ENCODE measurements around the gene PRKX. TPM values are rescaled to one million over a fixed set of nuclear protein-coding genes. Genes with fewer than 3 reads are reported as not detected.

Gene PRKX
- total and polyA plus RNA-seq, 2 of the 8 experiments (the other 6 are each of a cell fraction or from before 2014, with no cell fraction given): 19.4 to 55.3 TPM

DNA sequence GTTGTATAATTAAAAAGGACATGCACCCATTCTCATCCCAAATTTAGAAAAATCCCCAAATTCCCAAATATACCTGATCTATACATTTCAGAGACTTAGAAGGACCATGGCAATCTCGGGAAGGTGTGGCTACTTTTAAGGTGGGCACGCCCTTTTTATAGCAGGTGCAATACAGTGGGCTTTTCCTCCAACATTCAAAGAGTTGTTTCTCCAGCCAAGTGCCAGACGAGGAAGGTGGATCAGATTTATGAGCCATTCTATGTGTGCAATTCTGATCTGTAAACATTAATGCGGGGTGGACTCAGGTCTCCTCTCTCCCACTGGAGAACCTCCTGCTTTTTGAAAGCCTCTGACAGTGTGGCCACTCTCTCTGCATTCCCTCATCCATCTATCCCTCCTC, 33.8 kb downstream of the PRKX start:
- no peak for FAIRE-seq
- Histone ChIP-seq H4K91ac (replicated peaks; ENCODE audit: insufficient read length, low read length) (no peak overlapping the region), H3K27me3 (replicated peaks in 1 of 4; ENCODE audit: control insufficient read depth in 3 of 4, extremely low read depth in 1 of 4, insufficient read depth in 3 of 4, low read length in 3 of 4) (no peaks in the 10 kb centered on the region), H3K79me1 (ENCODE audit: low read depth, low read length) (no peaks in the 10 kb centered on the region), H3K18ac (ENCODE audit: extremely low read depth, low read length) (no peak overlapping the region), H3K79me2 (ENCODE audit: control insufficient read depth in 1 of 2, insufficient read depth in 2 of 2, low read length in 2 of 2) (peaks cover 0 to 17% of the 10 kb centered on the region in 2 experiments; a peak in 1 of 4 replicates), H4K5ac (ENCODE audit: insufficient read length, low read depth, low read length) (no peak overlapping the region), H3K56ac (replicated peaks; ENCODE audit: insufficient read length, low read depth, low read length) (no peak overlapping the region), H2AK5ac (ENCODE audit: low read depth, low read length) (no peak overlapping the region), H4K8ac (ENCODE audit: extremely low read depth, insufficient read depth, low read length) (no peak overlapping the region), H2BK120ac (replicated peaks; ENCODE audit: low read depth, low read length) (no peak overlapping the region), H3K9me3 (ENCODE audit: insufficient read depth in 2 of 2, low read depth in 1 of 2, low read length in 1 of 2) (no peaks in the 10 kb centered on the region), H3K4me1 (replicated peaks in 1 of 4; ENCODE audit: control insufficient read depth in 3 of 4, insufficient read depth in 4 of 4, low read length in 3 of 4) (no peaks in the 10 kb centered on the region), H2BK15ac (ENCODE audit: low read length) (no peak overlapping the region), H2AFZ (ENCODE audit: low read length) (no peak overlapping the region), H4K20me1 (replicated peaks in 1 of 2; ENCODE audit: control insufficient read depth in 1 of 2, insufficient read depth in 2 of 2, low read length in 2 of 2) (no peaks in the 10 kb centered on the region), H3K36me3 (ENCODE audit: control insufficient read depth in 2 of 4, insufficient read depth in 4 of 4, low read length in 3 of 4) (no peaks in the 10 kb centered on the region), H3K27ac (ENCODE audit: low read depth, low read length) (no peak overlapping the region), H3K4ac (replicated peaks; ENCODE audit: insufficient read length, low read depth, low read length) (no peak overlapping the region), H3K14ac (ENCODE audit: insufficient read length) (no peak overlapping the region), H2BK5ac (ENCODE audit: low read depth, low read length) (no peak overlapping the region), H3K4me3 (ENCODE audit: extremely low read depth in 1 of 4, insufficient read depth in 2 of 4, low read depth in 3 of 4, low read length in 4 of 4) (no peak overlapping the region), H3K23me2 (ENCODE audit: low read depth, low read length) (no peaks in the 10 kb centered on the region), H2BK12ac (ENCODE audit: low read depth, low read length) (no peak overlapping the region), H2BK20ac (ENCODE audit: low read length) (no peak overlapping the region), H3K23ac (ENCODE audit: insufficient read length) (no peak overlapping the region), H3K4me2 (ENCODE audit: insufficient read depth in 1 of 2, low read depth in 2 of 2, low read length in 2 of 2) (no peak overlapping the region), H3K9ac (replicated peaks in 1 of 4; ENCODE audit: extremely low read depth in 1 of 4, low read depth in 3 of 4, low read length in 3 of 4) (no peak overlapping the region)
- 86% methylated on average over 4 of the region's 4 CpGs; no CpG with 5 or more reads in 1 of the 2 experiments for WGBS, 2 experiments (ENCODE audit: extremely low coverage in 1 of 2, insufficient coverage in 1 of 2, insufficient read length in 1 of 2, insufficient replicate concordance in 2 of 2, low coverage in 1 of 2, low lambda C conversion rate in 2 of 2, missing lambda C conversion rate in 1 of 2)
- no peak for DNase-seq (ENCODE audit: low read depth in 1 of 2, low spot score in 2 of 2)
- ChIA-PET POLR2A (ENCODE audit: partially characterized antibody) (no interaction called here), CTCF (ENCODE audit: partially characterized antibody) (no interaction called here)
- TF ChIP-seq GABPA (IDR thresholded peaks at IDR 0.05; ENCODE audit: borderline replicate concordance, insufficient read depth, low read length) (no peak), HDAC6 (IDR thresholded peaks at IDR 0.05; ENCODE audit: low read depth, low read length) (no peak), JUND (IDR thresholded peaks at IDR 0.05; ENCODE audit: low read length) (no peak), HDAC2 (IDR thresholded peaks at IDR 0.05; ENCODE audit: borderline replicate concordance in 1 of 2, low read depth in 2 of 2, low read length in 2 of 2) (no peak), SP1 (IDR thresholded peaks at IDR 0.05; ENCODE audit: low read depth, low read length) (no peak), CBX8 (IDR thresholded peaks at IDR 0.05; ENCODE audit: borderline replicate concordance, low read depth, low read length) (no peak), CBX5 (IDR thresholded peaks at IDR 0.05; ENCODE audit: low read depth, low read length) (no peak), RNF2 (IDR thresholded peaks at IDR 0.05; ENCODE audit: borderline replicate concordance, low read depth, low read length, missing control alignments, poor library complexity, severe bottlenecking) (no peak), POLR2A (IDR thresholded peaks at IDR 0.05; ENCODE audit: control extremely low read depth in 1 of 2, low read depth in 2 of 2, low read length in 2 of 2) (no peak), SIRT6 (IDR thresholded peaks at IDR 0.05; ENCODE audit: low read length) (no peak), KDM5A (IDR thresholded peaks at IDR 0.05; ENCODE audit: low read length) (no peak), EGR1 (IDR thresholded peaks at IDR 0.05; ENCODE audit: borderline replicate concordance, low read depth, low read length) (no peak), RFX5 (IDR thresholded peaks at IDR 0.05; ENCODE audit: borderline replicate concordance, low read depth, low read length) (no peak), GTF2F1 (IDR thresholded peaks at IDR 0.05; ENCODE audit: borderline replicate concordance, low read depth, low read length) (no peak)
